RWPE1 (cell line): Measurements from ENCODE around the gene PNKP.

Source experiments
- CTCF ChIA-PET: fragments of 350-600 bp; sonication (Branson Sonifier 250); formaldehyde crosslinking; extraction: SDS; loops from one replicate; lab custom pipeline; 2021; lab: Yijun Ruan, JAX
- POLR2A ChIA-PET: fragments of 400-600 bp; formaldehyde crosslinking; extraction: SDS; loops from one replicate; lab custom pipeline; 2020; ENCODE audit warnings: antibody characterized with exemption; ENCODE audit not compliant: low non-redundant PET; lab: Yijun Ruan, JAX
- DNase-seq: peaks from one replicate; pipeline ENCODE4 v3.0.0; 2012; ENCODE audit warnings: low spot score
- H3K27ac ChIP-seq: fragments of 450-650 bp; 2 replicates; pipeline ENCODE4 v1.5.1; 2017
- TF ChIP-seq, protein P1 (sequence below): fragments of 450-650 bp; conservative IDR thresholded peaks from 2 replicates; pipeline ENCODE4 v1.5.1; 2017; ENCODE audit warnings: low read depth, mild to moderate bottlenecking

PNKP gene

DNA sequence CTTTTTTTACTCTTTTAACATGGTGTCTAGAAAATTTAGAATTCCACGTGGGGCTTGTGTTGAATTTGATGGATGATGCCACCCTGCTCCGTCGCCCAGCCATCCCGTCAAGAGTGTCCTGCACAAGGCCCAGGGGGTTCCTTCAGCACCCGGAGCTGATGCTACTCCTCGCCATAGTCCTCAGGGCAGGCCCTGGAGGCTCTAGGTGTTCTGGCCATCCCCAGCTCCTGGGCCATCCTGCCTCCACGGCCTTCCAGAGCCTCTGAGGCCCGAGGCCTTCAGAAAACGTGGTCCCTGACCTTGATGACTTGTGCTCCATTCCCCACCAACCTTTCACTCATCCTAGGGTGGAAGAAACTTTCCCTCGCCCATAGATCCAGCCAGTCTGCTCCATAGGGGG is 6.5 kb upstream of the PNKP start:
- H3K27ac ChIP-seq, result peak overlapping the region; percentile 96
- TF ChIP-seq, protein P1, sequence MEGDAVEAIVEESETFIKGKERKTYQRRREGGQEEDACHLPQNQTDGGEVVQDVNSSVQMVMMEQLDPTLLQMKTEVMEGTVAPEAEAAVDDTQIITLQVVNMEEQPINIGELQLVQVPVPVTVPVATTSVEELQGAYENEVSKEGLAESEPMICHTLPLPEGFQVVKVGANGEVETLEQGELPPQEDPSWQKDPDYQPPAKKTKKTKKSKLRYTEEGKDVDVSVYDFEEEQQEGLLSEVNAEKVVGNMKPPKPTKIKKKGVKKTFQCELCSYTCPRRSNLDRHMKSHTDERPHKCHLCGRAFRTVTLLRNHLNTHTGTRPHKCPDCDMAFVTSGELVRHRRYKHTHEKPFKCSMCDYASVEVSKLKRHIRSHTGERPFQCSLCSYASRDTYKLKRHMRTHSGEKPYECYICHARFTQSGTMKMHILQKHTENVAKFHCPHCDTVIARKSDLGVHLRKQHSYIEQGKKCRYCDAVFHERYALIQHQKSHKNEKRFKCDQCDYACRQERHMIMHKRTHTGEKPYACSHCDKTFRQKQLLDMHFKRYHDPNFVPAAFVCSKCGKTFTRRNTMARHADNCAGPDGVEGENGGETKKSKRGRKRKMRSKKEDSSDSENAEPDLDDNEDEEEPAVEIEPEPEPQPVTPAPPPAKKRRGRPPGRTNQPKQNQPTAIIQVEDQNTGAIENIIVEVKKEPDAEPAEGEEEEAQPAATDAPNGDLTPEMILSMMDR, result no peak
- no peak for DNase-seq
- ChIA-PET POLR2A (no interaction called here), CTCF (no interaction called here)

DNA sequence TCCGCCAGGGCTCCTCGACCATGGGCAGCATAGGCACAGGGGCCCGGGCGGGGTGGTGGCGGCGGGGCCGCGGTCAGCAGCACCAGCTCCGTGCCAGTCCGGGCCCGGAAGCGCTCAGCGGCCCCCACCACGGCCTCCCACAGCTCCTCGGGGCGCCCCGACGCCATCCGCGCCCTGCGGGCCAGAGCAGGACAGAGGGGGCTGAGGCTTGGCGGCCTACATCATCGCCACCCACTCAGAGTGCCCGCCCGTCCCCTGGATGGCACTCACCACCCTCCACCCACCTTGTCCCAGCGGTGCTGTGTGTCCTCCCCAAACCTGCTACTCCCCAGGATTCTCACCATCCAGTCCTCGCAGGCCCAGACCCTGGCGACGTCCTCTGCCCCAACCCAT is 5.7 kb upstream of the PNKP start:
- TF ChIP-seq, protein P1, result no peak
- H3K27ac ChIP-seq, result peak overlapping the region; percentile 96
- DNase-seq, result no peak
- ChIA-PET CTCF (no interaction called here), POLR2A (no interaction called here)

DNA sequence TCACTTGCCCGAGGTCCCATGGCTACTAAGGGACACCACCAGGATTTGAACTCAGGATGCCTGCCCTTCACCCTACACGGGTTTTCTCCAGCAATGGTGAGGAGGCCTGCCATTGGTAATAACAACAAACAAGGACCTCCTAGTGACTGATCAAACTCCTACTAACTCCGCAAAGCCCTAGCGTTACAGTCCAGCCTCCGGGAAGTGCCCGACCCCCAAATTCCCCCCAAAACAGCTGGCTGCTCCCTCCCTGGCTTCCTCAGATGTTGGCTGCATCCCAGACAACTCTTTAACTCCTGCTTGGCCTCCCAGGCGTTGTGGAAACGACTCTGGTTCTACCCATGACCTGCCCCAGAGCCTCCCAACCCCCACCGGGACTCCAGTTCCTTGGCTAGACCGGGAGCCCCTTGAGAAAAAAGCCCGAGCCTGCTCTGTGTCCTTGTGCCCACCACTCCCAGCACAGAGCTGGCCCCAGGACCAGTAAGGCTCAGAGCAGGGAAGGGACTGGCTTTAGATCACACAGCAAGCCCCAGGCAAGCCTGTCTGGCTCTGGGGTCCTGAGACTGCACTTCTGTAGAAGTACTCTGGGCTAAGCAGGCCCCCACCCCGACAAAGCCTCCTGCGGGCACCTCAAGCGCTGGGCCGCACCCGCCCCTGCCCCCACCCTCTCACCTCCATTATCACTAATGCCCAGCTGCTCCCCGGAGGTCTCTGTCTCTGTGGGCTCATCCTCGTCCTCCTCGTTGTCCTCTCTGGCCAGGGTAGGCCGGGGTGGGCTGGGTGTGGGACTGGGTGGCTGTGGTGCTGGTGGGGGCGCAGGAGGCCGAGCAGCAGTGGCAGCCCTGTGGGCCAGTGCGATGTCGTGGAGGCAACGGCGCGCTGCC is 5.1 kb upstream of the PNKP start:
- H3K27ac ChIP-seq, result peak overlapping the region; percentile 96
- ChIA-PET POLR2A (no interaction called here), CTCF (no interaction called here)
- no peak for DNase-seq
- TF ChIP-seq, protein P1, result no peak

DNA sequence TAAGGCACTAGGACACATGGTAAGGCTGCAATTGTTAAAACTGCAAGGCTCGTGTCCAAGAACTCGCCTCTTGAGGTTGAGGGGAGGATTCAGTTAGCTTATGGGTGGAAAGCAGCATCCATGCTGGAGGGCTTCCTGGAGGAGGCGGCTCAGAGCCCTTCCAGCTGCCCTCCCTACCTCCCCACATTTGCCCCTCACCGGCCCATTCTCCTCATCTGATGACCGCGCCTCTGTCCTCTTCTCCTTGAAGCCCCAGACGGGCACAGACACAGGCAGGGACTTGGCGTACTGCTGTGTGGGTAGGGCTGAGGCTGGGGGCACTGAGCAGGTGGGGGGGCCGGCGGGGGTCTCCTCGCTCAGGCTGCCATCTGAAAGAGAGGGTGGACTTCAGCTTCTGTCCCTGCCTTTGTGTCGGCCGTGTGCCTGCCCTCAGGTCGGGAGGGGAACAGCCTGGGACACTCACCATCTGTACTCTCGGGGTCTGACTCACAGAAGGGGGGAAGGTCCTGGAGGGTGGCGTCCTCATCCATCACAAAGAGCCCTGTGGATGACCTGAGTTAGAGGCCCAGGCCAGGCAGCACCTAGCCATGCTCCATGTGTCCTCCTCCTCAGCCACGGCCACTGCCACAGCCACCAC is 4.1 kb upstream of the PNKP start:
- CTCF ChIA-PET, result no interaction called here
- DNase-seq, result no peak
- TF ChIP-seq, protein P1, result no peak
- POLR2A ChIA-PET, result interaction anchor here (0.6 kb wide), 1 partner anchor 67 kb away, joined by 3 read pairs; no protein-coding TSS in a partner anchor
- H3K27ac ChIP-seq, result peak overlapping the region; percentile 96

DNA sequence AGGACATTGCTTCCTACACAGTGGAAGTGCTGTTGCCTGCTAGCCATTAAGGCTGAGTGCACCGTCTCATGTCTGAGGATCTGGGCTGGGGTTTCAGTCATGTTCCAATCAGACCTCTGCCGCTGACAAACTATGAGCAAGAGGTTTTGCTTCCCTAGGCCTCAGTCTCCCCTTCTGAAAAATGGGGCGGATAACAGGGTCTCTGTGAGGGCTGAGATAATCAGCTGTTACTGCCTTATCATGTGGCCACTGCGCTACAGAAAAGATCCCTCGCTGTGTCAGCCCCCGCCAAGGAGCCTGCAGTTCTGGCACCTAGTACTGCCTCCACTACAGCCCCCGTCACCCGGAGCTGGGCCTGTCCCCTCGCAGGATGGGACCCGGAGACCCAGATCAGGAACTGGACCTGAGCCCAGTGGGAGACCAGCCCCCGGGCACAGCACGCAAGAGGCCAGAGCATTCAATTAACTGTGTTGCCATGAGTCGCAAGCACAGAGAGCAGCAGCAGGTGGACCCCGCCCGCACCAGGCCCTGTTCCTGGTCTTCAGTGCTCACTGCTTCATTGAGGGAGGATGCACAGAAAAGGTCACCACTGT is 3.0 kb upstream of the PNKP start:
- DNase-seq, result no peak
- POLR2A ChIA-PET, result interaction anchor here (0.6 kb wide), 1 partner anchor 723 kb away, joined by 3 read pairs; no protein-coding TSS in a partner anchor
- TF ChIP-seq, protein P1, result no peak
- H3K27ac ChIP-seq, result peak overlapping the region; percentile 96
- CTCF ChIA-PET, result interaction anchor here (0.5 kb wide), 1 partner anchor 152 kb away, joined by 3 read pairs; no protein-coding TSS in a partner anchor
